Midbrain (tissue), 1 donor: ENCODE measurements around the gene SLC25A2.

Source experiments
- DNase-seq: peaks from one replicate; lab custom pipeline; 2025; lab: John Stamatoyannopoulos, UW

SLC25A2 gene

GRCh38 chr5:141313711-141314110, 9.9 kb upstream of the SLC25A2 start:
- no peak for DNase-seq

GRCh38 chr5:141306630-141307029, 2.8 kb upstream of the SLC25A2 start:
- no peak for DNase-seq

GRCh38 chr5:141298376-141298775, 5.5 kb downstream of the SLC25A2 start:
- DNase-seq, result no peak

GRCh38 chr5:141272906-141273305, 30.9 kb downstream of the SLC25A2 start:
- DNase-seq, result no peak

- DNase-seq, result no peak
Observed at GRCh38 chr5:141269195-141269594, 34.7 kb downstream of the SLC25A2 start.

GRCh38 chr5:141261238-141261546, 42.7 kb downstream of the SLC25A2 start:
- DNase-seq, result no peak

- DNase-seq, result no peak
Observed at GRCh38 chr5:141260458-141261237, 43.2 kb downstream of the SLC25A2 start.

GRCh38 chr5:141258948-141259347, 44.9 kb downstream of the SLC25A2 start:
- DNase-seq, result no peak

GRCh38 chr5:141258464-141258863, 45.4 kb downstream of the SLC25A2 start:
- DNase-seq, result no peak
